CD4-positive, alpha-beta T cell treated with Interleukin-21 for 1 hour (primary cell): Measurements from ENCODE around the gene FMNL2.
A peak's percentile ranks its signal among the peaks of the same experiment; 100 is the strongest.
"Not testable (repeated sequence)": the region's sequence is repeated elsewhere in the genome, so short reads cannot be mapped to it uniquely, and the experiment has no call there.

Source experiments
- DNase-seq: peaks from one replicate; pipeline ENCODE4 v3.0.0-alpha.2; 2020

FMNL2 gene

GRCh38 chr2:152335016-152335725 is at the start of gene FMNL2:
TSS of gene FMNL2 (plus strand) at chr2:152335174.
- peak; percentile 16 for DNase-seq

GRCh38 chr2:152292991-152293390 is 42.0 kb upstream of the FMNL2 start:
- DNase-seq, result no peak

- no peak for DNase-seq
Observed at GRCh38 chr2:152297715-152298114, 37.3 kb upstream of the FMNL2 start.

GRCh38 chr2:152298754-152299153 is 36.2 kb upstream of the FMNL2 start:
- DNase-seq, result no peak

- DNase-seq, result no peak
Observed at GRCh38 chr2:152301131-152301530, 33.8 kb upstream of the FMNL2 start.

GRCh38 chr2:152303951-152304350 is 31.0 kb upstream of the FMNL2 start:
- no peak for DNase-seq

- no peak for DNase-seq
Observed at GRCh38 chr2:152304836-152305235, 30.1 kb upstream of the FMNL2 start.

GRCh38 chr2:152307863-152308262 is 27.1 kb upstream of the FMNL2 start:
- DNase-seq, result no peak

- DNase-seq, result no peak
Observed at GRCh38 chr2:152309352-152310214, 25.4 kb upstream of the FMNL2 start.

- DNase-seq, result no peak
Observed at GRCh38 chr2:152319822-152320570, 15.0 kb upstream of the FMNL2 start.

- no peak for DNase-seq
Observed at GRCh38 chr2:152320814-152321213, 14.2 kb upstream of the FMNL2 start.

- no peak for DNase-seq
Observed at GRCh38 chr2:152322222-152322621, 12.8 kb upstream of the FMNL2 start.

- DNase-seq, result not testable (repeated sequence)
Observed at GRCh38 chr2:152325126-152325525, 9.8 kb upstream of the FMNL2 start.

GRCh38 chr2:152326710-152327109 is 8.3 kb upstream of the FMNL2 start:
- no peak for DNase-seq

GRCh38 chr2:152328013-152328412 is 7.0 kb upstream of the FMNL2 start:
- DNase-seq, result no peak

- no peak for DNase-seq
Observed at GRCh38 chr2:152330235-152330866, 4.6 kb upstream of the FMNL2 start.

- DNase-seq, result no peak
Observed at GRCh38 chr2:152334701-152335015, 316 bp upstream of the FMNL2 start.

- no peak for DNase-seq
Observed at GRCh38 chr2:152335726-152336118, 748 bp downstream of the FMNL2 start.

- DNase-seq, result no peak
Observed at GRCh38 chr2:152336119-152336853, 1.3 kb downstream of the FMNL2 start.

GRCh38 chr2:152336854-152337510 is 2.0 kb downstream of the FMNL2 start:
- DNase-seq, result no peak

GRCh38 chr2:152337511-152337903 is 2.5 kb downstream of the FMNL2 start:
- DNase-seq, result no peak
